M059J (cell line): ENCODE measurements around the gene HSP90AB1. TPM values are rescaled to one million over a fixed set of nuclear protein-coding genes. Genes with fewer than 3 reads are reported as not detected.

Source experiments
- DNase-seq: peaks from one replicate; pipeline ENCODE4 v3.0.0-alpha.2; 2012; ENCODE audit warnings: low read depth
- total RNA-seq: library from RNA; depleted of rRNA; stranded (reverse); fragments of >200 nt; shearing (Covaris generic); gene quantifications from 2 replicates; pipeline ENCODE4 v1.2.3, GENCODE V29; 2014

The HSP90AB1 gene
- total RNA-seq, 1 experiment from 2014 or later: 1,407 TPM

GRCh38 chr6:44255105-44255808 is 8.4 kb downstream of the HSP90AB1 start:
- peak; percentile 36 for DNase-seq

- peak; percentile 30 for DNase-seq
Measured at GRCh38 chr6:44255871-44256774, 9.2 kb downstream of the HSP90AB1 start.

- DNase-seq: no peak
Measured at GRCh38 chr6:44256775-44257024, 9.8 kb downstream of the HSP90AB1 start.

GRCh38 chr6:44257025-44257752 is 10.3 kb downstream of the HSP90AB1 start, which contains the start of gene SLC35B2:
SLC35B2 (minus strand) TSS chr6:44257528; CDS start chr6:44257410, 118 bp downstream.
- peak; percentile 86 for DNase-seq

- no peak for DNase-seq
Measured at GRCh38 chr6:44257753-44258324, 10.9 kb downstream of the HSP90AB1 start.

- DNase-seq: no peak
Measured at GRCh38 chr6:44258325-44258863, 11.5 kb downstream of the HSP90AB1 start.

GRCh38 chr6:44258921-44259320 is 12.0 kb downstream of the HSP90AB1 start:
- no peak for DNase-seq

GRCh38 chr6:44260011-44260410 is 13.1 kb downstream of the HSP90AB1 start:
- DNase-seq: no peak

- no peak for DNase-seq
Measured at GRCh38 chr6:44260451-44261297, 13.8 kb downstream of the HSP90AB1 start.

- no peak for DNase-seq
Measured at GRCh38 chr6:44261581-44261980, 14.7 kb downstream of the HSP90AB1 start.

GRCh38 chr6:44262467-44263353 is 15.8 kb downstream of the HSP90AB1 start:
- no peak for DNase-seq

GRCh38 chr6:44263354-44264100 is 16.6 kb downstream of the HSP90AB1 start:
- DNase-seq: peak; percentile 65

- no peak for DNase-seq
Measured at GRCh38 chr6:44264154-44265006, 17.5 kb downstream of the HSP90AB1 start.

GRCh38 chr6:44265007-44265721 is 18.3 kb downstream of the HSP90AB1 start, which contains the start of gene NFKBIE:
NFKBIE (minus strand) TSS chr6:44265551; CDS start chr6:44265346, 205 bp downstream.
- DNase-seq: peak; percentile 93

- DNase-seq: no peak
Measured at GRCh38 chr6:44265722-44266233, 18.9 kb downstream of the HSP90AB1 start.

- no peak for DNase-seq
Measured at GRCh38 chr6:44266347-44266746, 19.4 kb downstream of the HSP90AB1 start.

GRCh38 chr6:44267252-44267651 is 20.4 kb downstream of the HSP90AB1 start:
- no peak for DNase-seq
